Activated naive CD8-positive, alpha-beta T cell treated with anti-CD3 and anti-CD28 coated beads for 36 hours (primary cell): ENCODE results near the gene TCHHL1. TPM values are rescaled to one million over a fixed set of nuclear protein-coding genes. Genes with fewer than 3 reads are reported as not detected.
"Not testable (repeated sequence)": the region's sequence is repeated elsewhere in the genome, so short reads cannot be mapped to it uniquely, and the experiment has no call there.

ENCODE experiments used
- DNase-seq: peaks from one replicate; pipeline ENCODE4 v3.0.0; 2021
- H3K27ac Mint-ChIP-seq: one replicate; pipeline ENCODE4 v1.8.0; 2022; ENCODE audit warnings: mild to moderate bottlenecking, moderate library complexity, mixed read lengths
- H3K27me3 Mint-ChIP-seq: one replicate; pipeline ENCODE4 v1.8.0; 2022; ENCODE audit warnings: mild to moderate bottlenecking, mixed read lengths
- H3K36me3 Mint-ChIP-seq: one replicate; pipeline ENCODE4 v1.8.0; 2021; ENCODE audit warnings: mild to moderate bottlenecking, mixed read lengths
- H3K4me1 Mint-ChIP-seq: one replicate; pipeline ENCODE4 v1.8.0; 2021; ENCODE audit warnings: mixed read lengths
- H3K4me3 Mint-ChIP-seq: one replicate; pipeline ENCODE4 v1.8.0; 2022; ENCODE audit warnings: mild to moderate bottlenecking, moderate library complexity, mixed read lengths
- H3K9me3 Mint-ChIP-seq: one replicate; pipeline ENCODE4 v1.8.0; 2022; ENCODE audit warnings: mixed read lengths
- total RNA-seq, 2 experiments: library from RNA; stranded (reverse); gene quantifications; one replicate each; pipeline ENCODE4 v1.2.3, GENCODE V29; 2021

TCHHL1 gene
- total RNA-seq, 2 experiments from 2014 or later = not detected

- H3K9me3 Mint-ChIP-seq = peaks cover 3% of the 10 kb centered on the region
- H3K36me3 Mint-ChIP-seq = peaks cover 4% of the 10 kb centered on the region
- peaks cover 8% of the 10 kb centered on the region for H3K27me3 Mint-ChIP-seq
- no peak overlapping the region for H3K27ac Mint-ChIP-seq
- no peak overlapping the region for H3K4me3 Mint-ChIP-seq
- no peak for DNase-seq
- H3K4me1 Mint-ChIP-seq = peaks cover 6% of the 10 kb centered on the region
Observed at GRCh38 chr1:152108882-152109222, 20.0 kb upstream of the TCHHL1 start.

- no peak overlapping the region for H3K27ac Mint-ChIP-seq
- peaks cover 4% of the 10 kb centered on the region for H3K36me3 Mint-ChIP-seq
- DNase-seq = no peak
- H3K4me3 Mint-ChIP-seq = no peak overlapping the region
- peaks cover 13% of the 10 kb centered on the region for H3K27me3 Mint-ChIP-seq
- H3K4me1 Mint-ChIP-seq = peaks cover 6% of the 10 kb centered on the region
- H3K9me3 Mint-ChIP-seq = peaks cover 2% of the 10 kb centered on the region
Observed at GRCh38 chr1:152107984-152108881, 19.4 kb upstream of the TCHHL1 start.

- Mint-ChIP-seq H3K36me3 (peaks cover 4% of the 10 kb centered on the region), H3K4me3 (no peak overlapping the region), H3K27ac (no peak overlapping the region), H3K4me1 (peaks cover 6% of the 10 kb centered on the region), H3K27me3 (peaks cover 17% of the 10 kb centered on the region), H3K9me3 (no peaks in the 10 kb centered on the region)
- no peak for DNase-seq
Observed at GRCh38 chr1:152107031-152107983, 18.4 kb upstream of the TCHHL1 start.

- H3K27me3 Mint-ChIP-seq = peaks cover 37% of the 10 kb centered on the region
- H3K4me3 Mint-ChIP-seq = no peak overlapping the region
- peaks cover 4% of the 10 kb centered on the region for H3K36me3 Mint-ChIP-seq
- no peak overlapping the region for H3K27ac Mint-ChIP-seq
- no peak for DNase-seq
- no peaks in the 10 kb centered on the region for H3K9me3 Mint-ChIP-seq
- H3K4me1 Mint-ChIP-seq = peaks cover 6% of the 10 kb centered on the region
Observed at GRCh38 chr1:152104854-152105253, 16.0 kb upstream of the TCHHL1 start.

- Mint-ChIP-seq H3K36me3 (no peaks in the 10 kb centered on the region), H3K4me3 (no peak overlapping the region), H3K27me3 (peaks cover 66% of the 10 kb centered on the region), H3K4me1 (no peaks in the 10 kb centered on the region), H3K27ac (no peak overlapping the region), H3K9me3 (peaks cover 20% of the 10 kb centered on the region)
- no peak for DNase-seq
Observed at GRCh38 chr1:152096931-152097330, 8.1 kb upstream of the TCHHL1 start.

GRCh38 chr1:152086760-152087159 lies 2.1 kb downstream of the TCHHL1 start:
- DNase-seq = no peak
- Mint-ChIP-seq H3K36me3 (no peaks in the 10 kb centered on the region), H3K27me3 (peaks cover 17% of the 10 kb centered on the region), H3K27ac (no peak overlapping the region), H3K4me3 (no peak overlapping the region), H3K4me1 (no peaks in the 10 kb centered on the region), H3K9me3 (peaks cover 2% of the 10 kb centered on the region)

- Mint-ChIP-seq H3K4me1 (no peaks in the 10 kb centered on the region), H3K27ac (no peak overlapping the region), H3K4me3 (no peak overlapping the region), H3K9me3 (no peaks in the 10 kb centered on the region), H3K27me3 (peaks cover 5% of the 10 kb centered on the region), H3K36me3 (no peaks in the 10 kb centered on the region)
- DNase-seq = no peak
Observed at GRCh38 chr1:152084853-152085252, 4.0 kb downstream of the TCHHL1 start.

- H3K27ac Mint-ChIP-seq, H3K4me3 Mint-ChIP-seq, H3K27me3 Mint-ChIP-seq, H3K9me3 Mint-ChIP-seq, H3K4me1 Mint-ChIP-seq, DNase-seq, H3K36me3 Mint-ChIP-seq: not testable (repeated sequence)
Observed at GRCh38 chr1:152081026-152081425, 7.8 kb downstream of the TCHHL1 start.

GRCh38 chr1:152080494-152080893 lies 8.4 kb downstream of the TCHHL1 start:
- not testable (repeated sequence) for DNase-seq, H3K4me3 Mint-ChIP-seq

GRCh38 chr1:152078831-152079441 lies 9.9 kb downstream of the TCHHL1 start:
- no peaks in the 10 kb centered on the region for H3K9me3 Mint-ChIP-seq
- peaks cover 1% of the 10 kb centered on the region for H3K27me3 Mint-ChIP-seq
- H3K27ac Mint-ChIP-seq = no peak overlapping the region
- H3K36me3 Mint-ChIP-seq = no peaks in the 10 kb centered on the region
- no peak for DNase-seq
- no peaks in the 10 kb centered on the region for H3K4me1 Mint-ChIP-seq
- no peak overlapping the region for H3K4me3 Mint-ChIP-seq

More at GRCh38 chr1:152080494-152080893, 8.4 kb downstream of the TCHHL1 start:
- H3K36me3 Mint-ChIP-seq, H3K9me3 Mint-ChIP-seq, H3K27ac Mint-ChIP-seq, H3K4me1 Mint-ChIP-seq, H3K27me3 Mint-ChIP-seq: not testable (repeated sequence)

GRCh38 chr1:152072311-152072710 lies 16.6 kb downstream of the TCHHL1 start:
- no peak for DNase-seq
- Mint-ChIP-seq H3K27me3 (peaks cover 27% of the 10 kb centered on the region), H3K4me3 (no peak overlapping the region), H3K36me3 (no peaks in the 10 kb centered on the region), H3K9me3 (no peaks in the 10 kb centered on the region), H3K4me1 (no peaks in the 10 kb centered on the region), H3K27ac (no peak overlapping the region)

- no peaks in the 10 kb centered on the region for H3K36me3 Mint-ChIP-seq
- H3K27me3 Mint-ChIP-seq = peaks cover 34% of the 10 kb centered on the region
- H3K4me1 Mint-ChIP-seq = no peaks in the 10 kb centered on the region
- H3K27ac Mint-ChIP-seq = no peak overlapping the region
- H3K9me3 Mint-ChIP-seq = no peaks in the 10 kb centered on the region
- H3K4me3 Mint-ChIP-seq = no peak overlapping the region
- no peak for DNase-seq
Observed at GRCh38 chr1:152071123-152071522, 17.7 kb downstream of the TCHHL1 start.

GRCh38 chr1:152067929-152068328 lies 20.9 kb downstream of the TCHHL1 start:
- no peak overlapping the region for H3K4me3 Mint-ChIP-seq
- H3K27me3 Mint-ChIP-seq = peaks cover 41% of the 10 kb centered on the region
- H3K27ac Mint-ChIP-seq = no peak overlapping the region
- H3K4me1 Mint-ChIP-seq = no peaks in the 10 kb centered on the region
- no peaks in the 10 kb centered on the region for H3K36me3 Mint-ChIP-seq
- no peak for DNase-seq
- no peaks in the 10 kb centered on the region for H3K9me3 Mint-ChIP-seq

GRCh38 chr1:152067150-152067549 lies 21.7 kb downstream of the TCHHL1 start:
- Mint-ChIP-seq H3K27me3 (peaks cover 35% of the 10 kb centered on the region), H3K27ac (no peak overlapping the region), H3K4me1 (no peaks in the 10 kb centered on the region), H3K36me3 (no peaks in the 10 kb centered on the region), H3K9me3 (no peaks in the 10 kb centered on the region), H3K4me3 (no peak overlapping the region)
- no peak for DNase-seq

- H3K27me3 Mint-ChIP-seq = peaks cover 22% of the 10 kb centered on the region
- no peaks in the 10 kb centered on the region for H3K4me1 Mint-ChIP-seq
- no peak for DNase-seq
- no peaks in the 10 kb centered on the region for H3K36me3 Mint-ChIP-seq
- H3K27ac Mint-ChIP-seq = no peak overlapping the region
- H3K9me3 Mint-ChIP-seq = no peaks in the 10 kb centered on the region
- H3K4me3 Mint-ChIP-seq = no peak overlapping the region
Observed at GRCh38 chr1:152061952-152062351, 26.9 kb downstream of the TCHHL1 start.
